HG03439 (cell line): Measurements from ENCODE around the gene ZER1.
A peak's percentile ranks its signal among the peaks of the same experiment; 100 is the strongest.
"Not testable (repeated sequence)": the region's sequence is repeated elsewhere in the genome, so short reads cannot be mapped to it uniquely, and the experiment has no call there.

Experiments
- ATAC-seq: cut with Tn5 transposase; IDR thresholded peaks from one replicate; pipeline ENCODE4 v1.9.1; 2021; ENCODE audit warnings: mild to moderate bottlenecking, moderate library complexity; ENCODE audit not compliant: unreplicated experiment

The ZER1 gene

DNA sequence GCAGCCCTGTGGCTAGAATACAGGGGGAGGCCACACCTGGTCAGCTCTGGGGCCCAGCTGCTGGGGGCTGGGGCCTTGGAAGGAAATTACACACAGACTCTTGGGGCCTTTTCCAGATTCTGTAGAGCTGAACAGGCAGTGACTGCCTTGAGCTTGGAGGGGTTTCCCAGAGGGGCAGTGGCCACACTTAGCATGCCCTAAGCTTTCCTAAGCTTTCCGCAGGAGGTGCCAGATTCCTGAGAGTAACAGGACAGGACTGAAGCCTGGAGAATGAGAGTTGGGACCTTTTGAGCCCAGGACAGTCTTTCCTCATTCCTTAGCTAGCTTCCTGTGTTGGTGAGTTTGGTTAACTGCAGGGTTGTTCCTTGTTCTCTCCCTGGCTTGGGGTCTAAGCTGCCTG, 16.7 kb upstream of the ZER1 start:
- ATAC-seq = no peak

GRCh38 chr9:128787659-128788058, 15.9 kb upstream of the ZER1 start:
- no peak for ATAC-seq

DNA sequence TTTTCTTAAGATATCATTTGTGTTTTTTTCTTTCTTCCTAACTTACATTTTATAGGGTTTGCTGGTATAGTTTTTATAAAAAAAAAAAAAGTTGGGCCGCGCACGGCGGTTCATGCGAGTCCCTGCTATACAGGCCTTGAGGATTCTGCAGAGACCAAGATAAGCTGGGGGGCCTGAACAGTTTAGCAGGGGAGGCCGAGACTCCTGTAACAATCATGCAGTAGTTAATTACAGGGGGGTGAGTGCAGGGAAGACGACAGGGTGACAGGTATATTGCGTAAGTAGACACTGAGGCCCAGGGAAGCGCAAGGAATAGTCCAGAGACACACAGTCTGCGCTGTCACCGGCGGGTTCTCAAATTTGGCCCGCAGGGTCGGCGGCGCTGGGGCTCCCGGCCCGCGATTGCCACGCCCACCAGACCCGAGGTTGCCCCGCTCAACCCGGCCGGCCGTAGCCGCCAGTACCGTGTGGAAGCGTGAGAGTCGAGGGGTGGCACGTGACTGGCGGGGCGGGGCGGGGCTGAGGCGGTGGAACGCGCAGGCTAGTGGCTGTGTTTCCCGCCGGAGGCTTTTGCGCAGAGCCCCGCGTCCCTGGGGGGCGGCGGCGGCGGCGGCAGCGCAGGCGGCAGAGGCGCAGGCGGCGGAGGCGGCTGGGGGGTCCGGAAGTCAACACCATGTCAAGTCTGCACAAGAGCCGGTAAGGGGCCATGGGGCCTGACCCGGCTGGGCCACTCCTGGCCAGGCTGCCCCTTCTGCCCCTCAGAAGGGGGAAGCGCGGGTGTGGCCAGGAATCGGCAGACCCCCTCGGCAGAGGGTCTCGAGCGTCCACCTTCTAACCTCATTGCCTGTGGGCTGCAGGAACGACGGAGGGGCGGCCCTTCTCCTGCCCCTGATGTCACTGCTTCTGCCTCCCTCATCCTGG, 15.2 kb upstream of the ZER1 start, which contains the start of gene TBC1D13:
TSS of gene TBC1D13 (plus strand) at position 573 of the 921 bp plus-strand sequence. CDS start at position 674, 101 bp downstream.
- ATAC-seq = peak; percentile 86

- no peak for ATAC-seq
Observed at GRCh38 chr9:128785427-128785826, 13.7 kb upstream of the ZER1 start.

GRCh38 chr9:128782669-128783068, 10.9 kb upstream of the ZER1 start:
- ATAC-seq = no peak

GRCh38 chr9:128781187-128782070, 9.7 kb upstream of the ZER1 start:
- no peak for ATAC-seq

GRCh38 chr9:128780093-128780492, 8.4 kb upstream of the ZER1 start:
- ATAC-seq = not testable (repeated sequence)

DNA sequence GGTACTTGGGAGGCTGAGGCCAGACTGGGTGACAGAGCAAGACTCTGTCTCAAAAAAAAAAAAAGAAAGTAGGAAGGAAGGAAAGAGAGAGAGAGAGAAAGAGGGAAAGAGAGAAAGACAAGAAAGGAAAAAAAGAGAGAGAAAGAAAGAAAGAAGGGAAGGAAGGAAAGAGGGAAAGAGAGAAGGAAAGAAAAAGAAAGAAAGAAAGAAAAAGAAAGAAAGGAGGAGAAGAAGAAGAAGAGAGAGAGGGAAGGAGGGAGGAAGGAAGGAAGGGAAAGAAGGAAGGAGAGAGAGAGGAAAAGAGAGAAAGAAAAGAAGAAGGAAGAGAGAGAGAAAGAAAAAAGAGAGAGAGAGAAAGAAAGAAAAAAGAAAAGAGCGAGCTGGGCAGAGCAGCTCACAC, 3.1 kb upstream of the ZER1 start:
- ATAC-seq = no peak

DNA sequence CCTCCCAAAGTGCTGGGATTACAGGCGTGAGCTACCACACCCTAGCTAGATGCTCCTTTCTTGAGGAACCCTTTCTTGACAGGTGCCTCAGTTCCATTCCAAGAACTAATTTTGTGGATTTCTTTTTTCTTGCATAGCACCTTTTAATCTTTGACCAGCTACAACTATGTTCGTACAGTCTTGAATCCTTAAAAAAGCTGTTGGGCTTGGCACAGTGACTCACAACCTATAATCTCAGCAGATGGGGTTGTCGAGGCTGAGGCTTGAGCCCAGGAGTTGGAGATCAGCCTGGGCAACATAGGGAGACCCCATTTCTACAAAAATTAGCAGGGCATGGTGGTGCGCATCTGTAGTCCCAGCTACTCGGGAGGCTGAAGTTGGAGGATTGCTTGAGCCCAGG, 1.3 kb upstream of the ZER1 start:
- ATAC-seq = no peak

DNA sequence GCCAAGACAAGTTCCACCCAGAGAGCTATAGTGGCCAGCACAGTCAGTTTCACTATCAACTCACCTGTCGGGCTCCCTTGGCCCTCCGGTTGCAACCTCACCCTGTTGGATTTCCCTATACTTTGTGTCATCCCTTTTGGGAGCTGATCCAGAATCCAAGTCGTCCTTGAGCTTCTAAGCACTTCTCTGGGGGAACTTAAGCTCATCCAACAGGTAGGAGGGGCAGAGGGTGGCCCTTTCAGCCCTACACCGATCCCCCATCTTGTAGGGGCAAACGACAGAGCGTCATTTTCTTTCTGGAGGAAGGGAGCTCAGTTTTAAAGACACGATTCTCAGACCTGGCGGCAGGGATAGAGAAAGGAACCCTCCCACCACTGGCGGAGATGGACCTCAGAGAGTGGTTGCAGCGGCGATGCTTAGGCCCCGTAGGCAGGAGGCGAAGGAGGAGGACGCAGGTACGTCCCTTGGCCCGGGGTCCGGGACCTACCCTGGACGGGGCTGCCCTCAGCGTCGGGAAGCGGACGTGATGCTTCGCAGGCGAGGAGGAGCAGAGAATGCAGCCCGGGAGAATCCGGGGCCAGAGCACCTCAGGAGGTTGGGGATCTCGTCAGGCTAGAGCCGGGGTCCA, 519 bp downstream of the ZER1 start:
- peak; percentile 25 for ATAC-seq

- no peak for ATAC-seq
Observed at GRCh38 chr9:128770286-128771030, 1.3 kb downstream of the ZER1 start.

- no peak for ATAC-seq
Observed at GRCh38 chr9:128768606-128769005, 3.1 kb downstream of the ZER1 start.

- ATAC-seq = no peak
Observed at GRCh38 chr9:128765499-128765898, 6.2 kb downstream of the ZER1 start.

DNA sequence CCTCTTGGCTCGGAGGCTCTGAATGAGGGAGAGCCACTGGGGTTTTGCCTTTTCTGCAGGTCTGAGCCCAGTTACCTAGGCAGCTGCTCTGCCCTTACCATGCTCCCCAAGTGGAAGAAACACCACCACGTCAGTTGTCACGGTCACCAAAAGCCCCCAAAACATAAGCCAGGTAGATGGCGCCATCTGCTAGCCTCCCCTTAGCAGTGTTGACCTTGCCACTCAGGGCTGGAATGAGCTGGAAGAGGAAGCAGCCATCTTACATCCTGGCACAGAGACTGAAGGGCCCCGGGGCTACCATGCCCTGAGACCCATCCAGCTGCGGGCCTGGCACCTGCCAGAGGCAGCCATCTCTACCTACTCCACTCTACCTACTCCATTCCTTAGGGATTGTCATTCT, 7.4 kb downstream of the ZER1 start:
- ATAC-seq = no peak

GRCh38 chr9:128762671-128763449, 8.9 kb downstream of the ZER1 start:
- ATAC-seq = no peak

- ATAC-seq = no peak
Observed at GRCh38 chr9:128757602-128758001, 14.1 kb downstream of the ZER1 start.

DNA sequence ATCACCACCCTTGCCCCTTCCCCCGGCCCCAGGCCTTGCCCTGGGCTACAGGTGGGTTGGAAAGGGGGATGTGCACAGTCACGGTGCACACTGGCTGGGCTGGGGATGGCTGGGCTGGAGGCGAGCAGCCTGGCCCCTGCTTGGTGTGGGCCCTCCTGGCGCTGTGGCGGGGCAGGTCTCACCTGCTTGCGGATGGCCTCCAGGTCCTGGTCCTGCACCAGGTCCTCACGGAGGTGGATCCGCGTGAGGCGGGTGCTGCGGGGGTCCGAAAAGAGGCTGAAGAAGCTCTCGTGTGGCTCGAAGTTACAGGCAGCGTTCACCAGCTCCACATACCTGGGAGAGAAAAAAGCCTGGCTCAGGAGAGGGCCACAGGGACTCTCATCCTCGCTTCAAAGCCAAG, 18.1 kb downstream of the ZER1 start:
- ATAC-seq = no peak

- no peak for ATAC-seq
Observed at GRCh38 chr9:128750926-128751595, 20.7 kb downstream of the ZER1 start.

DNA sequence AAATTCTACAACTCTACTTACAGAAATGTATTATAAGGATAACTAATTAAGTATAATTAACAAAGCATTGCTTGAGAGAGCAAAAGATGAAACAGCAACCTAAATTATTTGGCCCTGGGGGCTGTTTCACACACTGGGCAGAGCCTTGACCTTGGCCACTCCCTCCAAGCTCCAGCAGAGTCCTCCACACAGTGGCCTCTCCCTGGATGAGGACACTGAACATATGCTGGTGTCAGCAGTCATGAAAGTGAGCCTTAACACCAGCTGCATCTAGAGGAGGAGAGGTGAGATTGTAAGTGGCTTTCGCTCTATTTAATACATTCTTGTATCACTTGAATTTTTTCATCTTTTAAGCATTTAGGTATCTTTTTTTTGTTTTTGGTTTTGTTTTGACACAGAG, 24.5 kb downstream of the ZER1 start:
- no peak for ATAC-seq
